SK-N-SH (cell line): ENCODE results near the gene ZNF735.
"Not testable (repeated sequence)": the region's sequence is repeated elsewhere in the genome, so short reads cannot be mapped to it uniquely, and the experiment has no call there.

Source experiments
- GABPA ChIP-seq: IDR thresholded peaks from 2 replicates; pipeline ENCODE4 v1.4.0; 2012; ENCODE audit warnings: low read depth, mild to moderate bottlenecking
- NRF1 ChIP-seq: IDR thresholded peaks from 2 replicates; pipeline ENCODE4 v1.6.1; 2012; ENCODE audit warnings: low read depth, mild to moderate bottlenecking, low read length
- RAD21 ChIP-seq: IDR thresholded peaks from 2 replicates; pipeline ENCODE4 v1.6.1; 2012; ENCODE audit warnings: mild to moderate bottlenecking, low read length
- SIN3A ChIP-seq: IDR thresholded peaks from 2 replicates; pipeline ENCODE4 v1.6.1; 2012; ENCODE audit warnings: low read depth, mild to moderate bottlenecking, low read length, moderate library complexity, borderline replicate concordance
- TF ChIP-seq, protein P1 (sequence below): fragments of 200-600 bp; sonication (generic); IDR thresholded peaks from 2 replicates; pipeline ENCODE4 v1.6.1; 2017; ENCODE audit warnings: antibody characterized with exemption, mild to moderate bottlenecking, moderate library complexity

GRCh38 chr7:64170974-64171373 is 36.0 kb upstream of the ZNF735 start:
- TF ChIP-seq RAD21, GABPA, NRF1, SIN3A: not testable (repeated sequence)
- TF ChIP-seq, protein P1, sequence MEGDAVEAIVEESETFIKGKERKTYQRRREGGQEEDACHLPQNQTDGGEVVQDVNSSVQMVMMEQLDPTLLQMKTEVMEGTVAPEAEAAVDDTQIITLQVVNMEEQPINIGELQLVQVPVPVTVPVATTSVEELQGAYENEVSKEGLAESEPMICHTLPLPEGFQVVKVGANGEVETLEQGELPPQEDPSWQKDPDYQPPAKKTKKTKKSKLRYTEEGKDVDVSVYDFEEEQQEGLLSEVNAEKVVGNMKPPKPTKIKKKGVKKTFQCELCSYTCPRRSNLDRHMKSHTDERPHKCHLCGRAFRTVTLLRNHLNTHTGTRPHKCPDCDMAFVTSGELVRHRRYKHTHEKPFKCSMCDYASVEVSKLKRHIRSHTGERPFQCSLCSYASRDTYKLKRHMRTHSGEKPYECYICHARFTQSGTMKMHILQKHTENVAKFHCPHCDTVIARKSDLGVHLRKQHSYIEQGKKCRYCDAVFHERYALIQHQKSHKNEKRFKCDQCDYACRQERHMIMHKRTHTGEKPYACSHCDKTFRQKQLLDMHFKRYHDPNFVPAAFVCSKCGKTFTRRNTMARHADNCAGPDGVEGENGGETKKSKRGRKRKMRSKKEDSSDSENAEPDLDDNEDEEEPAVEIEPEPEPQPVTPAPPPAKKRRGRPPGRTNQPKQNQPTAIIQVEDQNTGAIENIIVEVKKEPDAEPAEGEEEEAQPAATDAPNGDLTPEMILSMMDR, result not testable (repeated sequence)
